Measurements from ENCODE around the gene BPHL. TPM values are rescaled to one million over a fixed set of nuclear protein-coding genes. Genes with fewer than 3 reads are reported as not detected.
A peak's percentile ranks its signal among the peaks of the same experiment; 100 is the strongest.

The BPHL gene
- total and polyA plus RNA-seq, 2 of the 4 experiments (the other 2 are of a cell fraction) = 14.7 to 16.3 TPM

GRCh38 chr6:3162067-3162497 lies 43.6 kb downstream of the BPHL start:
- H4K91ac ChIP-seq (ENCODE audit: insufficient read depth, low read depth, low read length) = no peak overlapping the region
- H3K4me3 ChIP-seq (ENCODE audit: insufficient read depth, low read depth, low read length) = peak overlapping the region; percentile 89
- no peaks in the 10 kb centered on the region for H3K27me3 ChIP-seq (ENCODE audit: control insufficient read depth, insufficient read depth, low read length)
- no peak for DNase-seq
- 0 out of 2 replicates have a peak overlapping the region, but pooled peaks have one; percentile 50 for H3K4ac ChIP-seq (ENCODE audit: low read depth, low read length)
- H3K36me3 ChIP-seq (ENCODE audit: control insufficient read depth, insufficient read depth, low read length) = no peaks in the 10 kb centered on the region
- H3K4me1 ChIP-seq (ENCODE audit: control insufficient read depth, insufficient read depth, low read length) = peaks cover 2% of the 10 kb centered on the region
- WGBS, 2 experiments (ENCODE audit: extremely low coverage in 2 of 2, insufficient read length in 1 of 2) = no CpG with 5 or more reads among the region's 7 CpGs
- H4K20me1 ChIP-seq (ENCODE audit: insufficient read depth, low read length) = no peaks in the 10 kb centered on the region
- H3K9me1 ChIP-seq (ENCODE audit: insufficient read depth, low read length) = peaks cover 5% of the 10 kb centered on the region; the same call in 1 of the 2 replicates
- H3K79me1 ChIP-seq (ENCODE audit: low read depth in 1 of 2, low read length in 2 of 2) = peaks cover 0 to 20% of the 10 kb centered on the region in 2 experiments; a peak in 2 of 4 replicates
- POLR2A ChIA-PET (ENCODE audit: unreplicated experiment) = no interaction called here
- H3K27ac ChIP-seq (ENCODE audit: insufficient read depth, low read length) = no peak overlapping the region
- H4K5ac ChIP-seq (ENCODE audit: low read depth, low read length) = no peak overlapping the region
- no peak overlapping the region for H3K56ac ChIP-seq (ENCODE audit: extremely low read depth, insufficient read depth, low read length)
- no peak for ATAC-seq (ENCODE audit: low read depth)
- H2BK120ac ChIP-seq (ENCODE audit: low read depth, low read length) = no peak overlapping the region
- no peak overlapping the region; the same call in 1 of the 2 replicates for H3K14ac ChIP-seq (replicated peaks; ENCODE audit: low read depth, low read length)
- CTCF ChIA-PET = no interaction called here
- H4K8ac ChIP-seq (ENCODE audit: low read depth in 2 of 2, low read length in 2 of 2) = peak overlapping the region in 1 of 2 experiments; percentile 1; a peak in 1 of 4 replicates
- intact Hi-C loops (cut with micrococcal nuclease) = loop anchor here (1.0 kb wide), 1 partner anchor 85 kb away; no protein-coding TSS in a partner anchor
- no peaks in the 10 kb centered on the region for H3K9me3 ChIP-seq (ENCODE audit: control insufficient read depth, insufficient read depth, low read length)
- no peak overlapping the region for H2BK20ac ChIP-seq (ENCODE audit: low read depth, low read length)
- in situ Hi-C loops (cut with MboI; ENCODE audit: low sequenced_read_pairs) = no loop called here
- no peak overlapping the region for H2AK5ac ChIP-seq (ENCODE audit: low read depth, low read length)
- BruUV-seq (replicated peaks) = no TSS peak
- peak overlapping the region; percentile 68; the same call in 1 of the 2 replicates for H3K23ac ChIP-seq (ENCODE audit: low read depth, low read length)
- no peak overlapping the region for H3K18ac ChIP-seq (ENCODE audit: low read depth, low read length)
- no peak for TF ChIP-seq RFX5 (IDR thresholded peaks at IDR 0.05; ENCODE audit: low read depth, low read length)
- TF ChIP-seq RAD21 (IDR thresholded peaks at IDR 0.05; ENCODE audit: low read length) = no peak
- TF ChIP-seq USF2 (IDR thresholded peaks at IDR 0.05; ENCODE audit: low read depth, low read length) = no peak
- no peak for TF ChIP-seq NFE2L2 (IDR thresholded peaks at IDR 0.05; ENCODE audit: low read depth, low read length)
- TF ChIP-seq ELK1 (IDR thresholded peaks at IDR 0.05; ENCODE audit: borderline replicate concordance, low read depth, low read length) = no peak
- H2BK15ac ChIP-seq (ENCODE audit: low read depth, low read length) = no peak overlapping the region
- H3K9ac ChIP-seq (ENCODE audit: low read depth, low read length) = no peak overlapping the region
- peak overlapping the region; percentile 47 for H2AFZ ChIP-seq (replicated peaks; ENCODE audit: low read length, poor library complexity)
- peak overlapping the region; percentile 47 for H2AK9ac ChIP-seq (replicated peaks; ENCODE audit: low read depth, low read length, poor library complexity)
- dilution Hi-C loops (cut with HindIII; ENCODE audit: low sequenced_read_pairs, unreplicated experiment) = no loop called here
- H3K4me2 ChIP-seq (ENCODE audit: low read depth, low read length) = peak overlapping the region; percentile 82
- no peak overlapping the region for H2BK5ac ChIP-seq (ENCODE audit: low read depth, low read length, poor library complexity, severe bottlenecking)

Measured in IMR-90 (cell line).